ENCODE data around the gene GBP1.

Gene GBP1

GRCh38 chr1:89005286-89006151, 59.5 kb downstream of the GBP1 start:
- no peak for DNase-seq

Measured in stimulated activated CD8-positive, alpha-beta memory T cell treated with anti-CD3 and anti-CD28 coated beads, Interleukin-4, amount 100 ng/mL, for 48 hours (primary cell).